ENCODE results near the gene SLC29A3.

Gene SLC29A3

GRCh38 chr10:71370031-71370430, 51.0 kb downstream of the SLC29A3 start:
- no peak for DNase-seq (ENCODE audit: low read depth in 2 of 2)

GRCh38 chr10:71371750-71372166, 52.7 kb downstream of the SLC29A3 start:
- DNase-seq (ENCODE audit: low read depth in 2 of 2) = no peak

- no peak for DNase-seq (ENCODE audit: low read depth in 2 of 2)
Observed at GRCh38 chr10:71372882-71373495, 53.9 kb downstream of the SLC29A3 start.

GRCh38 chr10:71374481-71375233, 55.6 kb downstream of the SLC29A3 start:
- DNase-seq (ENCODE audit: low read depth in 2 of 2) = no peak

- no peak for DNase-seq (ENCODE audit: low read depth in 2 of 2)
Observed at GRCh38 chr10:71375952-71376351, 56.9 kb downstream of the SLC29A3 start.

- DNase-seq (ENCODE audit: low read depth in 2 of 2) = no peak
Observed at GRCh38 chr10:71378336-71379117, 59.5 kb downstream of the SLC29A3 start.

- DNase-seq (ENCODE audit: low read depth in 2 of 2) = no peak
Observed at GRCh38 chr10:71379118-71379766, 60.2 kb downstream of the SLC29A3 start.

GRCh38 chr10:71380841-71381240, 61.8 kb downstream of the SLC29A3 start:
- DNase-seq (ENCODE audit: low read depth in 2 of 2) = no peak

- DNase-seq (ENCODE audit: low read depth in 2 of 2) = no peak
Observed at GRCh38 chr10:71381611-71382010, 62.6 kb downstream of the SLC29A3 start.

GRCh38 chr10:71382028-71382427, 63.0 kb downstream of the SLC29A3 start:
- DNase-seq (ENCODE audit: low read depth in 2 of 2) = no peak

GRCh38 chr10:71382757-71383156, 63.7 kb downstream of the SLC29A3 start:
- DNase-seq (ENCODE audit: low read depth in 2 of 2) = no peak

- peak; percentile 34 to 51 for DNase-seq (ENCODE audit: low read depth in 2 of 2)
Observed at GRCh38 chr10:71383972-71384687, 65.1 kb downstream of the SLC29A3 start.

- DNase-seq (ENCODE audit: low read depth in 2 of 2) = no peak
Observed at GRCh38 chr10:71388171-71388570, 69.1 kb downstream of the SLC29A3 start.

GRCh38 chr10:71388583-71389310, 69.7 kb downstream of the SLC29A3 start:
- no peak for DNase-seq (ENCODE audit: low read depth in 2 of 2)

- no peak for DNase-seq (ENCODE audit: low read depth in 2 of 2)
Observed at GRCh38 chr10:71389768-71390460, 70.9 kb downstream of the SLC29A3 start.

- no peak for DNase-seq (ENCODE audit: low read depth in 2 of 2)
Observed at GRCh38 chr10:71390461-71390835, 71.4 kb downstream of the SLC29A3 start.

- DNase-seq (ENCODE audit: low read depth in 2 of 2) = no peak
Observed at GRCh38 chr10:71390921-71391690, 72.0 kb downstream of the SLC29A3 start.

- no peak for DNase-seq (ENCODE audit: low read depth in 2 of 2)
Observed at GRCh38 chr10:71391701-71392100, 72.6 kb downstream of the SLC29A3 start.

- DNase-seq (ENCODE audit: low read depth in 2 of 2) = no peak
Observed at GRCh38 chr10:71392292-71392691, 73.2 kb downstream of the SLC29A3 start.

All from stimulated activated CD8-positive, alpha-beta memory T cell treated with anti-CD3 and anti-CD28 coated beads, Interleukin-15, amount 100 ng/mL, for 48 hours (primary cell).